ENCODE measurements around the gene MVP.
"Not testable (repeated sequence)": the region's sequence is repeated elsewhere in the genome, so short reads cannot be mapped to it uniquely, and the experiment has no call there.

The MVP gene

GRCh38 chr16:29820271-29820701 lies at the start of gene MVP:
TSS of gene MVP (plus strand) at chr16:29820462. CDS start at chr16:29830550, 10,088 bp downstream.
- peak; percentile 21 for ATAC-seq
- DNase-seq: peak; percentile 59

GRCh38 chr16:29772330-29772729 lies 47.9 kb upstream of the MVP start:
- ATAC-seq, DNase-seq: not testable (repeated sequence)

DNA sequence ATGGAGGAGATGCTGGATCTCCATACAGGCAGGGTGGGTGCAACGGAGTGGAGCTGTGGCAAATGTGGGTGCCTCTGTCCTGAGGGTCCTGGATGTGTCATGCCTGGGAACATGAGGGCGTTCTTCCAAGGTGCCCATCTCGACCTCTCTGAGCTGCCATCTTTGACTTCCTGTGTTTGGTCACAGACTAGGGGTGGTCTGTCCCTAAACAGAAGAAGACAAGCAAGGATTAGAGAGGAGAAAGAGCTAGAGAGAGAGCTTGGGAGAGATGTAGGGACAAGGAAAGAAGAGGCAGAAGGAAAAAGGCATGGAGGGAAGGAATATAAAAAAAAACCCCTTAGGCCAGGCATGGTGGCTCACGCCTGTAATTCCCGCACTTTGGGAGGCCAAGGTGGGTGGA lies 45.5 kb upstream of the MVP start:
- ATAC-seq (no peak), DNase-seq (no peak)

DNA sequence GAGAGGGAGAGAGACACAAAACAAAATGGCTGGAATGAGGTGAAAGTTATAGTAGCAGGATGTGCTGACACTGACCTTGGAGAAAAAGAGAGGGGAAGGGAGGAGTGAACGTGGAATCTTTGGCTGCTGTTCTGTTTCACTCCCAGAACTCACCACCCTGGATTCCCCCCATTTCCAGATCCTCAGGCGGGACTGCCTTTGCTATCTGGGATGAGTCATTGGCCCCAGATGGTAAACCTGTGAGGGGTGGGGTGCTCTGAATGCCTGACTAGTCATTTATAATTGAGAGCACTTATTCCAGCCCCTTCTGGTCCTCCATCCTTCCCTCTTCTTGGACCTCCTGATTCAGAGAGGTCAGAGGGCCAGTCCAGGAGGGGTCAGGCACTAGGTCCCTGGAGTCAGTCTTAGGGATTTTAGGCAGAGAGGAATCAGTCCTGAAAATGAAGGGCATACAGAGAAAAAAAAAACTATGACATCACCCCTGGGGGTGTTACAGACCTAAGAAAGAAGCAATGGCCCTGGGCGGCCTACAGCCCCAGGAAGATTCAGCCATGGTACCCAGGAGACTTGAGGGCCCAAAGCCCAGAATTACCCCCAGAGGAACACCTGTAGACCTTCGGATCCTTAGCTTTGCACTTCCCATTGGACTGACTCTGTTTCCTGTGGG lies 44.4 kb upstream of the MVP start:
- no peak for ATAC-seq
- DNase-seq: no peak

GRCh38 chr16:29777576-29778350 lies 42.5 kb upstream of the MVP start, which contains the start of gene ZG16:
TSS of gene ZG16 (plus strand) at chr16:29778256. CDS start at chr16:29779267, 1,011 bp downstream.
- no peak for DNase-seq
- no peak for ATAC-seq

- ATAC-seq (no peak), DNase-seq (no peak)
These were observed 40.8 kb upstream of the MVP start for GRCh38 chr16:29779474-29779873.

GRCh38 chr16:29783094-29783953 lies 36.9 kb upstream of the MVP start:
- DNase-seq, ATAC-seq: not testable (repeated sequence)

- DNase-seq: no peak
- peak; percentile 89 for ATAC-seq
These were observed 36.1 kb upstream of the MVP start for GRCh38 chr16:29784157-29784556.

DNA sequence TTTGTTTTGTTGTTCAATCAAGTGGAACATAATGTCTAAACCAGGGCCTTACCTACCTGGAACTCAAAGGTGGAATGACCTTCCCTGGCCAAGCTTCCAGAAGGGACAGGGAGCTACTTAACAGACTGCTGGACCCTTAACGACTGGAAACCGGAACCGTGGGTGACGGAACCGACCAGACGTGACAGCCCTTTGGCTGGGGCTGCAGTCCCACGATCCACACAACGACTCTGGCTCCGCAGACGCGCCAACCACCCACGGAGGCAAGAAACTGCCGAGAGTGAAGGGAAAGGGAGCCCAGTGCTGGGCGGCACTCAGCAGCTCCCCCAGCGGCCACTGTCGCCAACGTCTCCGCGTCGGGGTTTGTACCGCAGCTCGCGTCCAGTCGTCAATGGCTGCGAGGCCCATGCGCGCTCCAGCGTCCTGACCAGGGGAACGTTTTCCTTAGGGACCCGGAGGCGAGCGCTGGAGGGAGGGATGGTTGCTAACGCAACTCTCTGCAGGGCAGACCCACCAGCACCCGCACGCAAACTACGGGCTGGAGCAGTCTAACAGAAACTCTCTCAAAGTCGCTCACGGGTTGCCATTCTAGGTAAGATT lies 35.3 kb upstream of the MVP start:
- peak; percentile 85 for DNase-seq
- peak; percentile 80 for ATAC-seq

GRCh38 chr16:29787155-29787554 lies 33.1 kb upstream of the MVP start:
- DNase-seq, ATAC-seq: not testable (repeated sequence)

GRCh38 chr16:29789775-29790182 lies 30.5 kb upstream of the MVP start:
- DNase-seq (no peak), ATAC-seq (no peak)

DNA sequence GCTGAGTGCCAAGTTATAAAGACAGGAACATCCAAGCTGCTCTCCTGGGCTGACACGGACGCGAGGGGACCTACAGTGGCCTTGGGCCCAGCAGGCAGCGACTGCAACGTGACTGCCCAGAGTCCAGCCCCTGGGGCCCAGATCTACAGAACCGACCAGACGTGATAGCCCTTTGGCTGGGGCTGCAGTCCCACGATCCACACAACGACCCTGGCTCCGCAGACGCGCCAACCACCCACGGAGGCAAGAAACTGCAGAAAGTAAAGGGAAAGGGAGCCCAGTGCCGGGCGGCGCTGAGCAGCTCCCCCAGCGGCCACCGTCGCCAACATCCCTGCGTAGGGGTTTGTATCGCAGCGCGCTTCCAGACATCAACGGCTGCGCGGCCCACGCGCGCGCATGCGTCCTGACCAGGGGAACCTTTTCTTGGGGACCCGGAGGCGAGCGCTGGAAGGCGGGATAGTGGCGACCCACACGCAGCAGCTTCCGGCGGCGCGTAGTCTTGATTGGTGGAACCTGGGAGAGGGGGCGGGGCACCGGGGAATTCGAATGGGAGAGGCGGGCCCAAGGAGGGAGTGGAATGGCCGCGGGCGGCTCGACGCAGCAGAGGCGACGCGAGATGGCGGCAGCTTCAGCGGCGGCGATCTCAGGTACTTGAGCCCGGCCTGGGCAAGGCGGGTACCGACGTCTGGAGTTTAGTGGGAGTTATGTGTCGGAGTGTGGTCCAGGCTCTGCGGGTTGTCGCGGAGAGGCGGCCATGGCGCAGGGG lies 29.9 kb upstream of the MVP start, which contains the start of gene KIF22:
TSS of gene KIF22 (plus strand) at position 569 of the 766 bp plus-strand sequence. CDS start at position 578, 9 bp downstream.
- peak; percentile 100 for DNase-seq
- peak; percentile 97 for ATAC-seq

DNA sequence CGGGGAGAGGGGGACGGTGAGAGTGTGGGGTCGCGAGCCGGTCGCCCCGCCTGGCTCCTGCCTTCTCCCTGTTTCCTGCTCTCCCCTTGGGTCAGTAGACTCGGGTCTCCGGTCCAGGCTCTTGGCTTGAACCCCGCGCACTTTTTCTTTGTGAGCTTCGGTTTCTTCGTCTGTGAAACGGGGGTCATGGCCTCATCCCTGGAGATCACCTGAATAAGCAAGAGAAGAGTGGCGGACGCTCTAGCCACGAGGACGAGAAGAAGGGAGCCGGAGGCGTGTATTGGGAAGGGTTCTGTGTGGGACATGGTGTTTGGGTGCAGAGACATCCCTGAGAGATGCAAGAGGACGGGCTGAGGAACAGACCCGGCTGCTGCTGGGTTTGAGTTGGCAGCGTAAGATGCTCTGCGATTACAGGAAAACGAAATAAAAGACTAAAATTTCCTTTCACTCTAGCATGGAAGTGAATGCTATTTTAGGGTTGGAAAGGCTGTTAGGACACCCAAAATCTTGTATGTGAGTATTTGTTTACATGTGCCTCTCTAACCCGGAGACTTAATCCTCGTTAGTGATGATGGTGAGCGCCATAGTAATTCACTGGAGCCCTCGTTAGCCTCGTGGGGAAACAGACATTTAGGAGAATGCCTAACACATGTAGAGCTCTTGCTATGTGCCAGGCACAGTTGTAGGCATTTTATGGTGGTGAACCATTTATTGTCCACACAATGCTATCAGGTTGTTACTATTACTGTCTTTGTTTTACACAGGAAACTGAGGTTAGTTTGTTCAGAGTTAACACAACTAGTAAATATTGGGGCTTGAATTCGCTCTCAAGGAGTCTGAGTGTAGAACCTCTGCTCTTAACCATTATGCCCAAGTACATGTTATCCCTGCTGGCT lies 29.1 kb upstream of the MVP start:
- peak; percentile 15 for ATAC-seq
- no peak for DNase-seq

DNA sequence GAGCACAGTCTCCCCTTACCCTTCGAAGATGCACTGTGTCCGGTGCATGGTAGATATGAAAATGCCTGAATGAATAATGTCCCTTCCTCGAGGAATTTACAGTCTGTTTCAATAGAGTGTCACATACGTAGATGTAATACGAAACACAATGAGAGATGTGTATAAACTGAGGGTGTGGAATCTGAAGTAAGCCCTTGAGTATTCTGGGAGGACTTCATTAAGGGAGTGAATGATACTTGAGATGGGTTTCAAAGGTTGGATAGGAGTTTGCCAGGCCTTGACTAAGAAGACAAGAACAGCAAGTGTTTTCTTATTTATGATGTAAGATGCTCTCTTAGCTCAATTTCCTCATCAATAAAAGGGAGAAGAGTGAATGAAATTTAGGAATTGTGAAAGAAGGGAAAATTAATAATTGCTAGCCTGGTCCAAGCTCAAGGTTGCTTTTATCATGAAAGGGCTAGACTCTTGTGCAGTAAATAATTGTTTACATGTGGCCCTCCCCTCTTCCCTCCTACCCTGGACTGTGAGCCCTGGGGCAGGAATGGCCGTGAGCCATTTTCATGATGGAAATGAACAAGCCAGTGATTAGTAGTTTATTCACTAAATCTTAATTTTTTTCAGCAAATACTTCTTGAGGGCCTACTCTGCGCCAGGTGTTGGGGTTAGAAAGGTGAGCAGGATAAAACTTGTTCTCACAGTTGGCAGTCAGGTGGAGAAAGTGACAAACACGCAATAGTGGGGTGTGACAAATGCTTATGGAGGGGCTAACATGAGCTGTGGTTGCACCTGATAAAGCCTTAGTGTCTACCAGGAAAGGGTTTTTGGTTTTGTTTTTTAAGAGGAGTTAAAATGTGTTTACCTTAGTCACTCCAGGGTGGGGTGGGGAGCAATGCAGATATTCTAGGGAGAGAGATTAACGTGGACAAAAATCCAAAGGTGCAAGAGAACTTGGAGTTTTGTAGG lies 28.1 kb upstream of the MVP start:
- DNase-seq: no peak
- ATAC-seq: no peak

GRCh38 chr16:29793153-29793552 lies 27.1 kb upstream of the MVP start:
- DNase-seq, ATAC-seq: not testable (repeated sequence)

DNA sequence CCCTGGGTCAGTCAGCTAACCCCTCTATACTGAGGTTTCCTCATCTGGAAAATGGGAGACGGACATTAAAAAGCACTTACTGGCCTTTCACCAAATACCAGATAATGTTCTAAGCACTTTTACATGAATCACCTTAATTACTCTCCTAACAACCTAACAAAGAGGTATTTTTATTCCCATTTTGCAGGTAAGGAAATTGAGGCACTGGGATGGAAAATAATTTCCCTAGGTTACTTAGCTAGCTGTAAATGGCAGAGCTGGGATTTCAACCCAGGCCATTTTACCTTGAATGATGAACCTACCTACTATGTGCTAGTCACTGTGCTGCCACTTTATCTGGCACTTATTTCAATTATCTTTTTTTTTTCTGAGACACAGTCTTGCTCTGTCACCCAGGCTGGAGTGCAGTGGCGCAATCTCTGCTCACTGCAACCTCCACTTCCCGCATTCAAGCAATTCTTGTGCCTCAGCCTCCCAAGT lies 26.0 kb upstream of the MVP start:
- ATAC-seq (no peak), DNase-seq (no peak)

DNA sequence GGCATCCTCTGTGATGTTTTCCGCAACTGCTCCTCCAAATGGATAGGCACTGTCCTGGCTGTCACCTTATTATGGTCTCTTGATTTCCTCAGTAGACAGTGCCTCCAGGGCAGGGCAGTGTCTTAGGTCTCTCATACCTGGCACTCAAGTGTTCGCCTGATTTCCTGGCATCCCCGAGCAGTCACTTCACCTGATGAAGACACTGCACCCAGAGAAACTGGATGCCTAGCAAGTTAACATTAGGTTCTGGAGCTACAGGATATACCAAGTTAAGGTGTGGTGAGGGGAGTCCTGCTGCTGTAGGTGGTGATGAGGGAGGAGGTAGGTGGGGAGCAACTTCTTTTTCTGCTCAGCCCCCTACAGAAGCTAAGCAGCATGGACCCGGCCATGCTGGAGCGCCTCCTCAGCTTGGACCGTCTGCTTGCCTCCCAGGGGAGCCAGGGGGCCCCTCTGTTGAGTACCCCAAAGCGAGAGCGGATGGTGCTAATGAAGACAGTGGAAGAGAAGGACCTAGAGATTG lies 17.8 kb upstream of the MVP start:
- DNase-seq (no peak), ATAC-seq (no peak)

- DNase-seq: no peak
- ATAC-seq: no peak
These were observed 16.2 kb upstream of the MVP start for GRCh38 chr16:29804020-29804419.
